GM12878 (cell line): ENCODE results near the gene MYG1. TPM values are rescaled to one million over a fixed set of nuclear protein-coding genes. Genes with fewer than 3 reads are reported as not detected.

ENCODE experiments used
- ATAC-seq: fragments of 200-7000 bp; cut with Tn5 transposase; 3 replicates; pipeline ENCODE4 v1.9.1; 2020; ENCODE audit warnings: mild to moderate bottlenecking, moderate library complexity
- BruUV-seq: library from RNA; stranded (reverse); fragments of 400-500 nt; replicated peaks from 2 replicates; lab custom pipeline; 2021; lab: Mats Ljungman, UMichigan
- CTCF ChIA-PET: fragments of 300-600 bp; sonication (Branson Sonifier 250); formaldehyde crosslinking; extraction: SDS; loops from one replicate; lab custom pipeline; 2021; ENCODE audit warnings: inconsistent platforms; lab: Yijun Ruan, JAX
- POLR2A ChIA-PET: fragments of 350-600 bp; formaldehyde crosslinking; extraction: SDS; loops from one replicate; lab custom pipeline; 2021; ENCODE audit warnings: inconsistent platforms; lab: Charles Lee
- RAD21 ChIA-PET: fragments of 300-600 bp; sonication (Branson Sonifier 250); formaldehyde crosslinking; loops from one replicate; lab custom pipeline; 2023; ENCODE audit warnings: antibody characterized with exemption; ENCODE audit not compliant: unreplicated experiment; lab: Charles Lee
- SMC1A ChIA-PET: fragments of 300-600 bp; sonication (Branson Sonifier 250); formaldehyde crosslinking; loops from one replicate; lab custom pipeline; 2023; ENCODE audit not compliant: unreplicated experiment, uncharacterized antibody; lab: Charles Lee
- DNase-seq: peaks from one replicate; pipeline ENCODE4 v3.0.0-alpha.2; 2011; ENCODE audit warnings: low read depth, low spot score
- FAIRE-seq: peaks from 3 replicates; lab custom pipeline; 2011; peaks lifted over from hg19 to GRCh38; lab: Jason Lieb, UNC
- H2AFZ ChIP-seq: 2 replicates; pipeline ENCODE4 v1.6.0; 2011; ENCODE audit warnings: low read depth, low read length, control low read depth; ENCODE audit not compliant: control insufficient read depth
- H3K27ac ChIP-seq: 2 replicates; pipeline ENCODE4 v1.5.1; 2011; ENCODE audit warnings: control low read depth; ENCODE audit not compliant: control insufficient read depth, insufficient read depth
- H3K27me3 ChIP-seq, 2 experiments: replicated peaks in 1 of 2; 2 replicates each; pipeline versions ENCODE4 v1.6.0 to v1.6.1; 2011; ENCODE audit warnings: low read length in 1 of 2; ENCODE audit not compliant: control insufficient read depth in 2 of 2, insufficient read depth in 2 of 2
- H3K36me3 ChIP-seq, 2 experiments: 2 replicates each; pipeline ENCODE4 v1.5.1; 2011; ENCODE audit warnings: low read length in 1 of 2; ENCODE audit not compliant: control insufficient read depth in 2 of 2, insufficient read depth in 2 of 2
- H3K4me1 ChIP-seq: 2 replicates; pipeline ENCODE4 v1.6.1; 2011; ENCODE audit warnings: mild to moderate bottlenecking, low read length, moderate library complexity, mixed read lengths; ENCODE audit not compliant: control insufficient read depth, insufficient read depth
- H3K4me2 ChIP-seq: 2 replicates; pipeline ENCODE4 v1.6.0; 2011; ENCODE audit warnings: control low read depth; ENCODE audit not compliant: control insufficient read depth, insufficient read depth
- H3K4me3 ChIP-seq: fragments of 200-600 bp; sonication (generic); 2 replicates; pipeline ENCODE4 v1.5.1; 2016
- H3K79me2 ChIP-seq: 2 replicates; pipeline ENCODE4 v1.6.0; 2011; ENCODE audit warnings: low read length; ENCODE audit not compliant: control insufficient read depth, insufficient read depth
- H3K9ac ChIP-seq: 2 replicates; pipeline ENCODE4 v1.8.0; 2011; ENCODE audit warnings: low read length, control low read depth, mixed read lengths; ENCODE audit not compliant: control insufficient read depth, insufficient read depth
- H3K9me3 ChIP-seq: replicated peaks from 3 replicates; pipeline ENCODE4 v1.5.1; 2011; ENCODE audit warnings: mild to moderate bottlenecking, low read length; ENCODE audit not compliant: control insufficient read depth, insufficient read depth
- H4K20me1 ChIP-seq: 2 replicates; pipeline ENCODE4 v1.6.0; 2011; ENCODE audit not compliant: control insufficient read depth, insufficient read depth
- CBX3 ChIP-seq: fragments of 200-600 bp; sonication (generic); IDR thresholded peaks from 2 replicates; pipeline ENCODE4 v1.6.1; 2016; ENCODE audit warnings: low read depth, borderline replicate concordance
- MTA2 ChIP-seq: fragments of 450-650 bp; IDR thresholded peaks from 2 replicates; pipeline ENCODE4 v1.6.1; 2016; ENCODE audit warnings: low read depth, mild to moderate bottlenecking, moderate library complexity
- SP1 ChIP-seq: IDR thresholded peaks from one replicate; pipeline ENCODE4 v1.6.1; 2011; ENCODE audit warnings: low read depth, low read length
- WGBS: methylation state at CpG from one replicate; pipeline ENCODE4 v1.1.6; 2016; ENCODE audit warnings: low lambda C conversion rate; ENCODE audit not compliant: insufficient replicate concordance, insufficient coverage; ENCODE audit errors: missing lambda C conversion rate; 5-methylcytosine and 5-hydroxymethylcytosine counted together
- in situ Hi-C: fragments of 300-500 bp; cut with MboI; formaldehyde crosslinking; loops from 9 replicates; pipeline ENCODE4 v1.14.3; 2018; ENCODE audit warnings: mixed read lengths
- intact Hi-C: fragments of 100-400 bp; cut with micrococcal nuclease; formaldehyde crosslinking; loops from one replicate; pipeline ENCODE4 v1.14.2; 2022; ENCODE audit not compliant: unreplicated experiment
- polyA plus RNA-seq, 11 experiments: library from polyadenylated mRNA; depleted of rRNA in 4 of 11; unstranded in 6 of 11; stranded (reverse) in 5 of 11; fragments of >200 nt; fragmentation: Nextera tagmentation in 4 of 11; fragmentation: Illumina TruSeq in 1 of 11; extraction: Ambion mirVana in 4 of 11; extraction: Trizol in 1 of 11; gene quantifications; 1 replicate in 1 of 11; 2 replicates in 10 of 11; pipeline versions ENCODE4 v1.2.1 to v1.2.3, GENCODE V29; 2011 to 2016; ENCODE audit warnings: inconsistent platforms in 2 of 11, missing spikeins in 2 of 11, low read depth in 1 of 11
- total RNA-seq, 4 experiments: library from RNA; depleted of rRNA in 3 of 4; stranded (reverse); fragments of >200 nt in 3 of 4; fragmentation: Illumina TruSeq in 1 of 4; extraction: Trizol in 1 of 4; gene quantifications; 2 replicates each; pipeline versions ENCODE4 v1.2.1 to v1.2.3, GENCODE V29; 2013 to 2021
- TF ChIP-seq, protein P1 (sequence below): fragments of 450-650 bp; IDR thresholded peaks from 2 replicates; pipeline ENCODE4 v1.6.1; 2016; ENCODE audit warnings: mild to moderate bottlenecking, moderate library complexity, borderline replicate concordance

MYG1 gene
- total and polyA plus RNA-seq, 10 of the 15 experiments (the other 5 are each of a cell fraction or from before 2014, with no cell fraction given), result 20.7 to 81.0 (median 49.4) TPM

- ChIA-PET RAD21 (interaction anchor here (2.6 kb wide), 1 partner anchor 18 kb away, joined by 118 read pairs; no protein-coding TSS in a partner anchor), CTCF (interaction anchor here (1.4 to 7.5 kb wide), 3 partner anchors 9 to 185 kb away, joined by 4 to 240 read pairs (median 11); partner anchors contain the start of gene AAAS), POLR2A (interaction anchor here (0.6 to 3.4 kb wide), 3 partner anchors 10 to 176 kb away, joined by 3 to 41 read pairs (median 3); no protein-coding TSS in a partner anchor), SMC1A (interaction anchor here (2.4 to 4.2 kb wide), 3 partner anchors 9 to 130 kb away, joined by 8 to 123 read pairs (median 31); partner anchors contain the start of gene AAAS)
- TF ChIP-seq MTA2 (no peak), CBX3 (no peak), SP1 (no peak)
- TF ChIP-seq, protein P1, sequence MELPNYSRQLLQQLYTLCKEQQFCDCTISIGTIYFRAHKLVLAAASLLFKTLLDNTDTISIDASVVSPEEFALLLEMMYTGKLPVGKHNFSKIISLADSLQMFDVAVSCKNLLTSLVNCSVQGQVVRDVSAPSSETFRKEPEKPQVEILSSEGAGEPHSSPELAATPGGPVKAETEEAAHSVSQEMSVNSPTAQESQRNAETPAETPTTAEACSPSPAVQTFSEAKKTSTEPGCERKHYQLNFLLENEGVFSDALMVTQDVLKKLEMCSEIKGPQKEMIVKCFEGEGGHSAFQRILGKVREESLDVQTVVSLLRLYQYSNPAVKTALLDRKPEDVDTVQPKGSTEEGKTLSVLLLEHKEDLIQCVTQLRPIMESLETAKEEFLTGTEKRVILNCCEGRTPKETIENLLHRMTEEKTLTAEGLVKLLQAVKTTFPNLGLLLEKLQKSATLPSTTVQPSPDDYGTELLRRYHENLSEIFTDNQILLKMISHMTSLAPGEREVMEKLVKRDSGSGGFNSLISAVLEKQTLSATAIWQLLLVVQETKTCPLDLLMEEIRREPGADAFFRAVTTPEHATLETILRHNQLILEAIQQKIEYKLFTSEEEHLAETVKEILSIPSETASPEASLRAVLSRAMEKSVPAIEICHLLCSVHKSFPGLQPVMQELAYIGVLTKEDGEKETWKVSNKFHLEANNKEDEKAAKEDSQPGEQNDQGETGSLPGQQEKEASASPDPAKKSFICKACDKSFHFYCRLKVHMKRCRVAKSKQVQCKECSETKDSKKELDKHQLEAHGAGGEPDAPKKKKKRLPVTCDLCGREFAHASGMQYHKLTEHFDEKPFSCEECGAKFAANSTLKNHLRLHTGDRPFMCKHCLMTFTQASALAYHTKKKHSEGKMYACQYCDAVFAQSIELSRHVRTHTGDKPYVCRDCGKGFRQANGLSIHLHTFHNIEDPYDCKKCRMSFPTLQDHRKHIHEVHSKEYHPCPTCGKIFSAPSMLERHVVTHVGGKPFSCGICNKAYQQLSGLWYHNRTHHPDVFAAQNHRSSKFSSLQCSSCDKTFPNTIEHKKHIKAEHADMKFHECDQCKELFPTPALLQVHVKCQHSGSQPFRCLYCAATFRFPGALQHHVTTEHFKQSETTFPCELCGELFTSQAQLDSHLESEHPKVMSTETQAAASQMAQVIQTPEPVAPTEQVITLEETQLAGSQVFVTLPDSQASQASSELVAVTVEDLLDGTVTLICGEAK, result no peak
- no peaks in the 10 kb centered on the region for H4K20me1 ChIP-seq
- no peak overlapping the region for H2AFZ ChIP-seq
- H3K9ac ChIP-seq, result no peak overlapping the region
- intact Hi-C loops, result no loop called here
- DNase-seq (no peak), ATAC-seq (no peak), FAIRE-seq (no peak)
- no peaks in the 10 kb centered on the region for H3K79me2 ChIP-seq
- no peaks in the 10 kb centered on the region for H3K9me3 ChIP-seq
- BruUV-seq, result no TSS peak
- no peak overlapping the region for H3K27ac ChIP-seq
- WGBS, result 86% methylated on average over 3 of the region's 3 CpGs
- peaks cover 0 to 6% of the 10 kb centered on the region in 2 experiments; a peak in 2 of 4 replicates for H3K27me3 ChIP-seq
- no peak overlapping the region for H3K4me2 ChIP-seq
- H3K4me1 ChIP-seq, result peaks cover 5% of the 10 kb centered on the region
- no peak overlapping the region for H3K4me3 ChIP-seq
- H3K36me3 ChIP-seq, result no peaks in the 10 kb centered on the region
- in situ Hi-C loops, result no loop called here
Measured at GRCh38 chr12:53343449-53343848, 44.0 kb downstream of the MYG1 start.
